ENCODE data around the gene NIM1K. TPM values are rescaled to one million over a fixed set of nuclear protein-coding genes. Genes with fewer than 3 reads are reported as not detected.

NIM1K gene
- total and polyA plus RNA-seq, 10 of the 15 experiments (the other 5 are each of a cell fraction or from before 2014, with no cell fraction given): 0.27 to 1.7 (median 0.66) TPM

DNA sequence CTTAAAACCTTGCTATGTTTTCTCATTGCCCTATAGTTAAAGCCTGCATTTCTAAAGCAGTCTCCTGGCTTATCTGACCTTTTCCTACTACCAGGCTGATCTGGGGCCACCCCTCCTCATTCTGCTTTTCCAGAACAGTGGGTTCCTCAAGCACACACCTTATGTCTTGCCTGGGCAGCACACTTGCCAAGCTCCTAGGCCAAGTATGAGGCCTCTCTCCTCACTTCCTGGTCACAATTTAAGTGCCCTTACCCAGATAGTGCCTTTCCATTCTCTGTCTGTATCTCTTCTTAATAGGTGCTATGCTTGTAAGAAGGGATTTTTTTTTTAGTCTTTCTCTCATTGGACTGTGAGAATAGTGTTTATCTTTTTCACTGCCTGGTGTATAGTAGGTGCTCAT, 81.5 kb downstream of the NIM1K start:
- Histone ChIP-seq H2AFZ (ENCODE audit: control insufficient read depth, low read depth, low read length) (no peak overlapping the region), H3K9ac (ENCODE audit: control insufficient read depth, insufficient read depth, low read length) (no peak overlapping the region), H3K4me3 (no peak overlapping the region), H3K4me2 (ENCODE audit: control insufficient read depth, insufficient read depth) (no peak overlapping the region), H3K36me3 (ENCODE audit: control insufficient read depth in 2 of 2, insufficient read depth in 2 of 2, low read length in 1 of 2) (no peaks in the 10 kb centered on the region), H3K79me2 (ENCODE audit: control insufficient read depth, insufficient read depth, low read length) (no peaks in the 10 kb centered on the region), H3K27me3 (replicated peaks in 1 of 2; ENCODE audit: control insufficient read depth in 2 of 2, insufficient read depth in 2 of 2, low read length in 1 of 2) (no peaks in the 10 kb centered on the region), H4K20me1 (ENCODE audit: control insufficient read depth, insufficient read depth) (no peaks in the 10 kb centered on the region), H3K27ac (ENCODE audit: control insufficient read depth, insufficient read depth) (no peak overlapping the region), H3K4me1 (ENCODE audit: control insufficient read depth, insufficient read depth, low read length) (peaks cover 3% of the 10 kb centered on the region; the same call in 1 of the 2 replicates), H3K9me3 (replicated peaks; ENCODE audit: control insufficient read depth, insufficient read depth, low read length) (no peaks in the 10 kb centered on the region)
- intact Hi-C loops (cut with micrococcal nuclease; ENCODE audit: unreplicated experiment) (no loop called here), in situ Hi-C loops (cut with MboI) (no loop called here)
- BruUV-seq (replicated peaks): no TSS peak
- peak; percentile 58 for ATAC-seq
- RAD21 ChIA-PET (ENCODE audit: unreplicated experiment): no interaction called here
- DNase-seq (ENCODE audit: low read depth, low spot score): no peak
- FAIRE-seq: no peak
- SMC1A ChIA-PET (ENCODE audit: uncharacterized antibody, unreplicated experiment): interaction anchor here (0.5 to 0.8 kb wide), 3 partner anchors 25 to 1002 kb away, joined by 3 read pairs; no protein-coding TSS in a partner anchor
- POLR2A ChIA-PET: no interaction called here
- CTCF ChIA-PET: no interaction called here
- no peak for TF ChIP-seq HDAC6 (IDR thresholded peaks at IDR 0.05; ENCODE audit: unreplicated experiment)
- TF ChIP-seq, protein P1, sequence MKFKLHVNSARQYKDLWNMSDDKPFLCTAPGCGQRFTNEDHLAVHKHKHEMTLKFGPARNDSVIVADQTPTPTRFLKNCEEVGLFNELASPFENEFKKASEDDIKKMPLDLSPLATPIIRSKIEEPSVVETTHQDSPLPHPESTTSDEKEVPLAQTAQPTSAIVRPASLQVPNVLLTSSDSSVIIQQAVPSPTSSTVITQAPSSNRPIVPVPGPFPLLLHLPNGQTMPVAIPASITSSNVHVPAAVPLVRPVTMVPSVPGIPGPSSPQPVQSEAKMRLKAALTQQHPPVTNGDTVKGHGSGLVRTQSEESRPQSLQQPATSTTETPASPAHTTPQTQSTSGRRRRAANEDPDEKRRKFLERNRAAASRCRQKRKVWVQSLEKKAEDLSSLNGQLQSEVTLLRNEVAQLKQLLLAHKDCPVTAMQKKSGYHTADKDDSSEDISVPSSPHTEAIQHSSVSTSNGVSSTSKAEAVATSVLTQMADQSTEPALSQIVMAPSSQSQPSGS (IDR thresholded peaks at IDR 0.05; ENCODE audit: low read length): no peak

- no peak overlapping the region for H3K9ac ChIP-seq (ENCODE audit: control insufficient read depth, insufficient read depth, low read length)
- H2AFZ ChIP-seq (ENCODE audit: control insufficient read depth, low read depth, low read length): no peak overlapping the region
- no peak overlapping the region for H3K27ac ChIP-seq (ENCODE audit: control insufficient read depth, insufficient read depth)
- no peak overlapping the region for H3K4me2 ChIP-seq (ENCODE audit: control insufficient read depth, insufficient read depth)
- BruUV-seq (replicated peaks): no TSS peak
- DNase-seq (ENCODE audit: low read depth, low spot score) (no peak), FAIRE-seq (no peak), ATAC-seq (no peak; the same call in 2 of the 3 replicates)
- H3K4me3 ChIP-seq: no peak overlapping the region
- ChIA-PET CTCF (no interaction called here), RAD21 (ENCODE audit: unreplicated experiment) (no interaction called here), POLR2A (interaction anchor here (0.7 kb wide), 1 partner anchor 24 kb away, joined by 3 read pairs; no protein-coding TSS in a partner anchor), SMC1A (ENCODE audit: uncharacterized antibody, unreplicated experiment) (interaction anchor here (0.6 to 2.1 kb wide), 3 partner anchors 12 to 1003 kb away, joined by 3 to 6 read pairs (median 3); no protein-coding TSS in a partner anchor)
- H3K4me1 ChIP-seq (ENCODE audit: control insufficient read depth, insufficient read depth, low read length): 0 out of 2 replicates have a peak, but pooled peaks cover 3% of the 10 kb centered on the region
- no peaks in the 10 kb centered on the region for H3K27me3 ChIP-seq (replicated peaks in 1 of 2; ENCODE audit: control insufficient read depth in 2 of 2, insufficient read depth in 2 of 2, low read length in 1 of 2)
- no peaks in the 10 kb centered on the region for H3K9me3 ChIP-seq (replicated peaks; ENCODE audit: control insufficient read depth, insufficient read depth, low read length)
- H3K36me3 ChIP-seq (ENCODE audit: control insufficient read depth in 2 of 2, insufficient read depth in 2 of 2, low read length in 1 of 2): no peaks in the 10 kb centered on the region
- WGBS (ENCODE audit: insufficient coverage, insufficient replicate concordance, low lambda C conversion rate, missing lambda C conversion rate): 53% methylated on average over 7 of the region's 7 CpGs
- no peaks in the 10 kb centered on the region for H3K79me2 ChIP-seq (ENCODE audit: control insufficient read depth, insufficient read depth, low read length)
- in situ Hi-C loops (cut with MboI) (no loop called here), intact Hi-C loops (cut with micrococcal nuclease; ENCODE audit: unreplicated experiment) (no loop called here)
- no peaks in the 10 kb centered on the region for H4K20me1 ChIP-seq (ENCODE audit: control insufficient read depth, insufficient read depth)
- TF ChIP-seq HDAC6 (IDR thresholded peaks at IDR 0.05; ENCODE audit: unreplicated experiment) (no peak), BACH1 (IDR thresholded peaks at IDR 0.05; ENCODE audit: borderline replicate concordance) (no peak), E2F8 (IDR thresholded peaks at IDR 0.05; ENCODE audit: low read depth, partially characterized antibody) (no peak), CBX3 (IDR thresholded peaks at IDR 0.05; ENCODE audit: borderline replicate concordance, low read depth) (no peak), WRNIP1 (IDR thresholded peaks at IDR 0.05; ENCODE audit: borderline replicate concordance, low read depth, low read length) (no peak), GATAD2B (conservative IDR thresholded peaks at IDR 0.05; ENCODE audit: low read depth) (no peak), RB1 (IDR thresholded peaks at IDR 0.05; ENCODE audit: borderline replicate concordance) (no peak)
- TF ChIP-seq, protein P2, sequence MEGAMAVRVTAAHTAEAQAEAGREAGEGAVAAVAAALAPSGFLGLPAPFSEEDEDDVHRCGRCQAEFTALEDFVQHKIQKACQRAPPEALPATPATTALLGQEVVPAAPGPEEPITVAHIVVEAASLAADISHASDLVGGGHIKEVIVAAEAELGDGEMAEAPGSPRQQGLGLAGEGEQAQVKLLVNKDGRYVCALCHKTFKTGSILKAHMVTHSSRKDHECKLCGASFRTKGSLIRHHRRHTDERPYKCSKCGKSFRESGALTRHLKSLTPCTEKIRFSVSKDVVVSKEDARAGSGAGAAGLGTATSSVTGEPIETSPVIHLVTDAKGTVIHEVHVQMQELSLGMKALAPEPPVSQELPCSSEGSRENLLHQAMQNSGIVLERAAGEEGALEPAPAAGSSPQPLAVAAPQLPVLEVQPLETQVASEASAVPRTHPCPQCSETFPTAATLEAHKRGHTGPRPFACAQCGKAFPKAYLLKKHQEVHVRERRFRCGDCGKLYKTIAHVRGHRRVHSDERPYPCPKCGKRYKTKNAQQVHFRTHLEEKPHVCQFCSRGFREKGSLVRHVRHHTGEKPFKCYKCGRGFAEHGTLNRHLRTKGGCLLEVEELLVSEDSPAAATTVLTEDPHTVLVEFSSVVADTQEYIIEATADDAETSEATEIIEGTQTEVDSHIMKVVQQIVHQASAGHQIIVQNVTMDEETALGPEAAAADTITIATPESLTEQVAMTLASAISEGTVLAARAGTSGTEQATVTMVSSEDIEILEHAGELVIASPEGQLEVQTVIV (IDR thresholded peaks at IDR 0.05; ENCODE audit: borderline replicate concordance, partially characterized antibody): no peak
Measured at GRCh38 chr5:43274435-43275114, 82.5 kb downstream of the NIM1K start.
